ENCODE measurements around the gene SLC38A2. TPM values are rescaled to one million over a fixed set of nuclear protein-coding genes. Genes with fewer than 3 reads are reported as not detected.
A peak's percentile ranks its signal among the peaks of the same experiment; 100 is the strongest.

Gene SLC38A2
- total RNA-seq, 2 experiments from 2014 or later, result 227 to 230 TPM

GRCh38 chr12:46364300-46364696 is 8.3 kb downstream of the SLC38A2 start:
- H3K4me1 Mint-ChIP-seq, result peaks cover 67% of the 10 kb centered on the region
- H3K27me3 Mint-ChIP-seq, result no peaks in the 10 kb centered on the region
- H3K27ac Mint-ChIP-seq, result peak overlapping the region; percentile 54
- H3K4me3 Mint-ChIP-seq, result no peak overlapping the region
- H3K9me3 Mint-ChIP-seq, result no peaks in the 10 kb centered on the region
- H3K36me3 Mint-ChIP-seq, result peaks cover 84% of the 10 kb centered on the region
- DNase-seq, result no peak

- H3K9me3 Mint-ChIP-seq, result no peaks in the 10 kb centered on the region
- DNase-seq, result no peak
- H3K27ac Mint-ChIP-seq, result peak overlapping the region; percentile 54
- H3K4me3 Mint-ChIP-seq, result no peak overlapping the region
- no peaks in the 10 kb centered on the region for H3K27me3 Mint-ChIP-seq
- peaks cover 64% of the 10 kb centered on the region for H3K4me1 Mint-ChIP-seq
- peaks cover 84% of the 10 kb centered on the region for H3K36me3 Mint-ChIP-seq
These were observed 8.8 kb downstream of the SLC38A2 start for GRCh38 chr12:46363582-46364299.

DNA sequence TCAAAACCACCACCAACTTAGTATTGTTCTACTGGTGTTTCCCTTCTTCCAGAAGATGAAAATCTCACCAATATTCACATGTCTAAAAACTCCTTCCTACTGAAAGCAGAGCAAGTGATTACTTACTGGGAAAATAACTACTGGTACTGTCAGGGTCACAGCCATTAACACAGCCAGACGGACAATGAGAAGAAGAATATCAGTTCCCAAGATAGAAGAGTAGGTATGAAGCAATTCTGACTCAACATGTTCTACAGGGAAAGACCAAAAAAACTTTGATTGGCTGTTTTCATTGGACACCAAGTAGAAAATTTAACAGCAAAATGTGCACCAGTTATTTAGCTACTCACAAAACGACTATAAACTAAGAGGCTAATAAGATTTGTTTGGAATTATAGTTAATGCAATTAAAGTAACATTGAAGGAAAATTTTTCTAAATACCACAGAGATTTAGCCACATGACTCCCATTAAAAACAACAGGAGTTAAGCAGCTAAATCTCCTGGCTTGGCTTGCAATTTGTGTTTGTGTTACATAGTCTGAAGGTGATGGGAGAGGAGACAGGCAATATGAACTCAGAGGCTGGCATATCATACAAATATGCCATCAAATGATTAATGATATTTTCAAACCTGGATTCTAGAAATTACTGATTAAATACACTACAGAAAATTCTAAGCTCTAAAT is 9.5 kb downstream of the SLC38A2 start:
- Mint-ChIP-seq H3K27ac (peak overlapping the region; percentile 46), H3K27me3 (no peaks in the 10 kb centered on the region), H3K4me1 (peaks cover 57% of the 10 kb centered on the region), H3K4me3 (no peak overlapping the region), H3K9me3 (no peaks in the 10 kb centered on the region), H3K36me3 (peaks cover 80% of the 10 kb centered on the region)
- DNase-seq, result no peak

- DNase-seq, result no peak
- Mint-ChIP-seq H3K9me3 (no peaks in the 10 kb centered on the region), H3K27ac (peak overlapping the region; percentile 35), H3K4me1 (peaks cover 46% of the 10 kb centered on the region), H3K4me3 (no peak overlapping the region), H3K27me3 (no peaks in the 10 kb centered on the region), H3K36me3 (peaks cover 70% of the 10 kb centered on the region)
These were observed 10.9 kb downstream of the SLC38A2 start for GRCh38 chr12:46361667-46362034.

GRCh38 chr12:46360908-46361666 is 11.5 kb downstream of the SLC38A2 start:
- Mint-ChIP-seq H3K27ac (peak overlapping the region; percentile 77), H3K36me3 (peaks cover 67% of the 10 kb centered on the region), H3K4me1 (peaks cover 44% of the 10 kb centered on the region), H3K27me3 (no peaks in the 10 kb centered on the region), H3K4me3 (no peak overlapping the region), H3K9me3 (no peaks in the 10 kb centered on the region)
- DNase-seq, result no peak

- Mint-ChIP-seq H3K4me3 (no peak overlapping the region), H3K36me3 (peaks cover 61% of the 10 kb centered on the region), H3K9me3 (no peaks in the 10 kb centered on the region), H3K27ac (peak overlapping the region; percentile 77), H3K4me1 (peaks cover 38% of the 10 kb centered on the region), H3K27me3 (no peaks in the 10 kb centered on the region)
- DNase-seq, result no peak
These were observed 12.2 kb downstream of the SLC38A2 start for GRCh38 chr12:46360370-46360769.

DNA sequence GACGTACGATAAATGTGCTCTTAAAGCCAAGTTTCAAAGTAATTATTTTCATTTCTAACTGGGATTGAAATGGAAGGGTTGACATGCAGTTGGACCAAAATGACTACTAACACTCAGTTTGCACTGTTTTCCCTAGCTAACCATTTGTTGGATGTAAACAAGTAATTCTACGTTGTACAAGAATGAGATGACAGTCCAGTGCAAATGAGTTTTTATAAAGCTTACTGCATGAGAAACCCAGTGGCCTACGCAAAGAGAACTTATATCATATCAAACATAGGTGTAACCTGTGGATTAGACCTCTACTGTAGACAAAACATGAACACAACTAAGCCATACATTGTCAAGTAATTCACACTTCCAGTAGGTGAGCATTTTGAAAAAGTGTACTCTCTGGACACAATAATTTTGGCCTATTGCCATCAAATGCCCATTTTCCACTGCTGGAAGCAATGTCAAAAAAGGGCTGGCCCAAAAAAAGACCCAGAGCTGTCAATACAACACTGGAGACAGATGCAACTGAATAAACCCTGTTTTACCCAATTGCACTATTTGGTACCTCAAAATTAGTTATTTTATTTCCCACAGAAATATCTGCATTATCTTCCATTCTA is 12.8 kb downstream of the SLC38A2 start:
- H3K27ac Mint-ChIP-seq, result no peak overlapping the region
- no peaks in the 10 kb centered on the region for H3K27me3 Mint-ChIP-seq
- H3K9me3 Mint-ChIP-seq, result no peaks in the 10 kb centered on the region
- no peak for DNase-seq
- H3K36me3 Mint-ChIP-seq, result peaks cover 57% of the 10 kb centered on the region
- H3K4me1 Mint-ChIP-seq, result peaks cover 34% of the 10 kb centered on the region
- H3K4me3 Mint-ChIP-seq, result no peak overlapping the region

DNA sequence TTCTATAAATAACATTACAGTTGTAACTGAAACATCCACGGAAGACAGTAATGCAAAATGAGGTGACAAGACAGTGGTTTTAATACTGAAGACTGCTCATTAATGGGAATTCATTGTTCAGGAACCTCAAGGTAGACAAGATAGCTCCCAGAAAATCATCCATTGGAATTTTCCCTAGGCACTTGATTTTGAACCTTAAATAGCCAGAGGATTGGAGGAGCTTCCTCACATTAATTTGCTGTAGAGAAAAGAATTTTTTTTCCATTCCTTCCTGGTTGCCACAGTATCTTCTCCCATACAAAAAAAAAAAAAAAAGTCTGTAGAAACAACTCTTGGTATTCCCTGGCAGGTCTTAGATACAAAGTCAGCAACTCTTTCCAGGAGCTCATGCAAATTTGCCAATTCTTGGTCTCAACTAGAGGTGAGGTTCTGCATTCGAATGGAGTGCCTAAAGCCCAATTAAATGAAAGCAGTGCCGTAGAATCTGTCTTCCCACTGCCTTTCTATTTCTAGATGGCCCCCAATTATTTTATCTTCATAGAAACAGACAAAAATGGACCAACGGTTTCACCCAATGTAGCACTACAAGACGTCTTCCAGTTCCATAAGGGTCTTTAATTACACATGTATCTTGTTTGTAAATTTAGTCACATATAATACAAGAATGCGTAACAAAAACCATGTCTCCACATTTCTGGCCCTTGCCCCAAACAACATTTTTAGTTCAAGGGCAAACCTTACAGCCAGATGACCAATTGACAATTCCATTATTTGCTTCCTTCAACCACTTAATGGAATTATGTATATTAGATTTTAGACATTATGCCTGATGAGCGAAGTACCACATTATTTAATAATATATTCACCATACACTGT is 13.5 kb downstream of the SLC38A2 start:
- H3K4me1 Mint-ChIP-seq, result peaks cover 36% of the 10 kb centered on the region
- H3K27me3 Mint-ChIP-seq, result no peaks in the 10 kb centered on the region
- H3K27ac Mint-ChIP-seq, result no peak overlapping the region
- peaks cover 54% of the 10 kb centered on the region for H3K36me3 Mint-ChIP-seq
- H3K9me3 Mint-ChIP-seq, result no peaks in the 10 kb centered on the region
- H3K4me3 Mint-ChIP-seq, result no peak overlapping the region
- no peak for DNase-seq

- DNase-seq, result no peak
- Mint-ChIP-seq H3K4me1 (peaks cover 37% of the 10 kb centered on the region), H3K9me3 (no peaks in the 10 kb centered on the region), H3K4me3 (no peak overlapping the region), H3K27me3 (no peaks in the 10 kb centered on the region), H3K36me3 (peaks cover 48% of the 10 kb centered on the region), H3K27ac (no peak overlapping the region)
These were observed 14.3 kb downstream of the SLC38A2 start for GRCh38 chr12:46358325-46358700.

DNA sequence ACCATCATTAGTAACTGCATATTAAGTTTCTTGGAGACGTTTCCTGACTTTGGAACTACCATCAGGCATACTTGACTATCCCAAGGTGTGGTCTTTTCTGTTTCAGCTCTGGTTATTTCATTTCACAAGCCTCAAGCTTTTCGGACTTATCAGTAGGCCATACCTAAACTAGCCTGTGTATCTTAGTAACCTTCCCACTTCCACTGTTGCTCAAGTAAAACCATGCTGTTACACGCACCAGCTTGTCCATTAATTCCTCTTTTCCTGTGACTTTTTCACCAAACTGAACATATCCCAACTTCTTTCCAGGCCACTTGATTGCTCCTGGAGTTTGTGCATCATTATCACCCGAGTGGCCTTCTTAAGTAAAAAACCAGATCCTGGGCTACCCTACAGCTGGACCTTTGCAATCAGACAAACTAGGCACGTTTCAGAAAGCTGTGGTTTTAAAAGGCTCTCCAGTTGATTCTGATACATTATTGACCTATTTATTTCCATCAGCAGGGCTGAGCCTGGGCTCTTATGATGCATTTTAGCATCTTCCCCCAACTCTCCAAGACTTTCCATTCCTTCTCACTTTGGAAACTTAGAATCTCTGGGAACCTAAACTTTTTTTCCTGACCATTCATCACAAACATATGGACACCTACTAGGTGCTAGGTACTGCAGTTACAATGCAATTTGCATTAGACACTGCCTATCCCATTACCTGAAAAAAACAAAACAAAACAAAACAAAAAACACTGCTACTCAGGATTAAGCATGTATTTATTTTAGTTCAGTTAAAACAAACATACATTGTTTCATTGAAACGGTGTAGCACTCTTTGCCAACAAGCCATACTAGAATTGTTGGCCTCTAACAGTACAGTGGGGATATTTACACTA is 14.9 kb downstream of the SLC38A2 start:
- Mint-ChIP-seq H3K4me1 (peaks cover 31% of the 10 kb centered on the region), H3K27me3 (no peaks in the 10 kb centered on the region), H3K36me3 (peaks cover 41% of the 10 kb centered on the region), H3K9me3 (no peaks in the 10 kb centered on the region), H3K4me3 (no peak overlapping the region), H3K27ac (peak overlapping the region; percentile 13)
- no peak for DNase-seq

DNA sequence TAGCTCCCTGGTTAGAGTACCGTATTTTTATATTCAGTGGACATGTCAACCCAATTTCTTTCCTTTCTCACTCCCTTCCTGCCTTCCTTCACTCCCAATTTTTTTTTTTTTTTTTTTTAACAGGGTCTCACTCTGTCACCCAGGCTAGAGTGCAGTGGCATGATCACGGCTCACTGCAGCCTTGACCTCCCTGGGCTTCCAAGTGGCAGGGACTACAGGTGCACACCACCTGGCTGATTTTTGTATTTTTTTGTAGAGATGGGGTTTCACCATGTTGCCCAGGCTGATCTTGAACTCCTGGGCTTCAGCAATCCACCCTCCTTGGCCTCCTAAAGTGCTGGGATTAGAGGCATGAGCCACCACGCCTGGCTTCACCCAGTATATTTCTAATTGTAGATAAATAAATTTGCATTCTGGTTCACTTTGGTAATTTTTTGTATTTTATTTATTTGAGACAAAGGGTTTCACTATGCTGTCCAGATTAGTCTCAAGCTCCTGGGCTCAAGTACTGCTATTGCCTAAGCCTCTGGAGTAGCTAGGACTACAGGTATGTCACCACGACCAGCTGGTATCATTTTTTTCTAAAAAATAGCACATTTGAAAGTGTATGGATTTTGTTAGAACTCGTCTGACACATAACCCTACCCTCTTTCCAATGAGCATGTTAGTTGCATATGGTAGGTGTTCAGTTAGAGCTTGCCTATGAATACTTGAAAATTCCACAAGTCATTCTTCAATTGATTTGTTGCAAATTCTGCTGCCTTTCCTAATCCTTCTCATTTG is 15.7 kb downstream of the SLC38A2 start:
- Mint-ChIP-seq H3K36me3 (peaks cover 34% of the 10 kb centered on the region), H3K9me3 (no peaks in the 10 kb centered on the region), H3K27me3 (no peaks in the 10 kb centered on the region), H3K4me3 (no peak overlapping the region), H3K27ac (peak overlapping the region; percentile 13), H3K4me1 (peaks cover 24% of the 10 kb centered on the region)
- no peak for DNase-seq

- no peaks in the 10 kb centered on the region for H3K27me3 Mint-ChIP-seq
- peaks cover 17% of the 10 kb centered on the region for H3K36me3 Mint-ChIP-seq
- peaks cover 12% of the 10 kb centered on the region for H3K4me1 Mint-ChIP-seq
- no peak for DNase-seq
- H3K27ac Mint-ChIP-seq, result no peak overlapping the region
- peaks cover 1% of the 10 kb centered on the region for H3K9me3 Mint-ChIP-seq
- no peak overlapping the region for H3K4me3 Mint-ChIP-seq
These were observed 17.8 kb downstream of the SLC38A2 start for GRCh38 chr12:46354802-46355199.

Data from activated naive CD8-positive, alpha-beta T cell treated with anti-CD3 and anti-CD28 coated beads for 36 hours (primary cell).